DND-41 (cell line): ENCODE results near the gene RIBC2.

Source experiments
- ATAC-seq: fragments of 200-7000 bp; cut with Tn5 transposase; 3 replicates; pipeline ENCODE4 v1.9.1; 2021; ENCODE audit warnings: low read depth; ENCODE audit not compliant: insufficient read depth
- DNase-seq: peaks from one replicate; pipeline ENCODE4 v3.0.0-alpha.2; 2020
- H2AFZ ChIP-seq: 2 replicates; pipeline ENCODE4 v1.6.0; 2012; ENCODE audit warnings: low read depth, low read length
- H3K27ac ChIP-seq: 2 replicates; pipeline ENCODE4 v1.5.1; 2012; ENCODE audit warnings: low read length, inconsistent platforms
- H3K27me3 ChIP-seq: fragments of 200-600 bp; sonication (generic); 2 replicates; pipeline ENCODE4 v1.6.0; 2012; ENCODE audit warnings: low read length, mild to moderate bottlenecking, inconsistent platforms; ENCODE audit not compliant: insufficient read depth, poor library complexity
- H3K36me3 ChIP-seq: 2 replicates; pipeline ENCODE4 v1.5.1; 2012; ENCODE audit warnings: low read length, inconsistent platforms; ENCODE audit not compliant: insufficient read depth
- H3K4me1 ChIP-seq: 2 replicates; pipeline ENCODE4 v1.5.1; 2012; ENCODE audit warnings: mild to moderate bottlenecking, low read length; ENCODE audit not compliant: insufficient read depth
- H3K4me2 ChIP-seq: 2 replicates; pipeline ENCODE4 v1.6.0; 2012; ENCODE audit warnings: mild to moderate bottlenecking, moderate library complexity, low read length, inconsistent platforms; ENCODE audit not compliant: insufficient read depth
- H3K4me3 ChIP-seq, 2 experiments: fragments of 200-600 bp in 1 of 2; shearing (Covaris generic) in 1 of 2; 2 replicates each; pipeline ENCODE4 v1.5.1; 2012 to 2016; ENCODE audit warnings: inconsistent platforms in 2 of 2, low read length in 2 of 2, mild to moderate bottlenecking in 2 of 2, low read depth in 1 of 2, moderate library complexity in 1 of 2
- H3K79me2 ChIP-seq: 2 replicates; pipeline ENCODE4 v1.6.0; 2012; ENCODE audit warnings: low read length, inconsistent platforms; ENCODE audit not compliant: insufficient read depth
- H3K9ac ChIP-seq: 2 replicates; pipeline ENCODE4 v1.6.0; 2012; ENCODE audit warnings: low read depth, mild to moderate bottlenecking, inconsistent platforms, low read length, moderate library complexity
- H3K9me3 ChIP-seq: 2 replicates; pipeline ENCODE4 v1.5.1; 2012; ENCODE audit warnings: low read length, moderate library complexity, mild to moderate bottlenecking, inconsistent platforms; ENCODE audit not compliant: insufficient read depth, severe bottlenecking
- H4K20me1 ChIP-seq: 2 replicates; pipeline ENCODE4 v1.6.0; 2012; ENCODE audit warnings: low read length; ENCODE audit not compliant: insufficient read depth
- EZH2 ChIP-seq: IDR thresholded peaks from 3 replicates; pipeline ENCODE4 v1.6.1; 2012; ENCODE audit warnings: borderline replicate concordance, low read depth, mild to moderate bottlenecking, moderate library complexity, low read length, inconsistent platforms; ENCODE audit not compliant: severe bottlenecking
- TF ChIP-seq, protein P1 (sequence below): IDR thresholded peaks from 2 replicates; pipeline ENCODE4 v1.5.1; 2012; ENCODE audit warnings: borderline replicate concordance, low read length, moderate library complexity, mild to moderate bottlenecking; ENCODE audit not compliant: poor library complexity, severe bottlenecking; ENCODE audit errors: extremely low read depth

RIBC2 gene

DNA sequence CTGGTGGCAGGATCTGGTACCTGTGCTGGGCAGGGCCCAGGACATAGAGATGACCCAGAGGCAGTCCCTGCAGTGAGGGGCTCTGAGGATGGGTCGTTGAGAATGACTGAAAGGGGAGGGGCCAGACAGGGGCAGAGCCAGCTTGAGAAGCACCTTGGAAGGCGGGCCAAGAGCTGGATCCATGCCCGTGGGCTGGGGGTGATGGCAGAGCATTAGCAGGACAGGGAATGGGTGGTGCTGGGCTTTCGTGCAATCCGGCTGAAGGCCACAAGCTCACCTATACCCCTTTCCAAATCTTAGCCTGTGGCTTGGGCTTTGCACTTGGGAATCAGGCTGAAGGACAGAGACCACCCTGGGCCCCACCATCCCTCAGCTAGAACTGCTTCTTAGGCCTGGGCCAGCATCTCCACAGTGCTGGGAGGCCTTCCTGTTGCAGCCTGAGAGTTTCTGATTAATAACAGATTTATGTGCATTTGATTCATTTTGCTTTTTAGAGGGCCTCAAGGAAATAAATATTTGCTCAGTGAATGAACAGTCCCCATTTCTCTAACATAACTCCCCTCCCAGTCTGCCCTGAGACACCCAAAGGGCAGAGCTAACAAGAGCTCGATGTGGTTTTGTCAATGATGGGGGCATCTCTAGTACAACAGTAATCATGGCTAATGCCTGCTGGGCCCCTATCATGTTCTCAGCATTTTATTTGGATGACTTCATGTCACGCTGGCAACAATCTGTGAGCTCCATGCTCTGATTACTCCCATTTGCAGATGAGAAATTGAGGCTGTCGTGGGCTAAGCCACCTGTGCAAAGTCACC lies 39.3 kb downstream of the RIBC2 start:
- no peak overlapping the region for H3K4me2 ChIP-seq
- DNase-seq, result no peak

DNA sequence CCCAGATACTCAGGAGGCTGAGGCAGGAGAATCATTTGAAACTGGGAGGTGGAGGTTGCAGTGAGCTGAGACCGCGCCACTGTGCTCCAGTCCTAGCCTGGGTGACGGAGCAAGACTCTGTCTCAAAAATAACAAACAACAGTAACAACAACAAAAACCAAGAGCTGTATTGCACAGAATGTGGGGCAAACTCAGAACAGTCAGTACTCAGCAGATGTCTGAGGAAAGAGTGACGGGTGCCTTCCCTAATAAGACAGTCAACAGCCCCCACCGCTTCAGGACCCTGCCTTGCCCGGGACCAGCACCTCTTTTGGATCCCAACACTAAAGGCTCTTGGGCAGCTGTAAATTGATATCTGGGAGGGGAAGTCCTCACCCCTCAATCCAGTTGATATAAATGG lies 40.3 kb downstream of the RIBC2 start:
- no peaks in the 10 kb centered on the region for H3K79me2 ChIP-seq
- H2AFZ ChIP-seq, result no peak overlapping the region
- no peaks in the 10 kb centered on the region for H3K9me3 ChIP-seq
- peaks cover 12% of the 10 kb centered on the region for H3K27me3 ChIP-seq
- TF ChIP-seq, protein P1, sequence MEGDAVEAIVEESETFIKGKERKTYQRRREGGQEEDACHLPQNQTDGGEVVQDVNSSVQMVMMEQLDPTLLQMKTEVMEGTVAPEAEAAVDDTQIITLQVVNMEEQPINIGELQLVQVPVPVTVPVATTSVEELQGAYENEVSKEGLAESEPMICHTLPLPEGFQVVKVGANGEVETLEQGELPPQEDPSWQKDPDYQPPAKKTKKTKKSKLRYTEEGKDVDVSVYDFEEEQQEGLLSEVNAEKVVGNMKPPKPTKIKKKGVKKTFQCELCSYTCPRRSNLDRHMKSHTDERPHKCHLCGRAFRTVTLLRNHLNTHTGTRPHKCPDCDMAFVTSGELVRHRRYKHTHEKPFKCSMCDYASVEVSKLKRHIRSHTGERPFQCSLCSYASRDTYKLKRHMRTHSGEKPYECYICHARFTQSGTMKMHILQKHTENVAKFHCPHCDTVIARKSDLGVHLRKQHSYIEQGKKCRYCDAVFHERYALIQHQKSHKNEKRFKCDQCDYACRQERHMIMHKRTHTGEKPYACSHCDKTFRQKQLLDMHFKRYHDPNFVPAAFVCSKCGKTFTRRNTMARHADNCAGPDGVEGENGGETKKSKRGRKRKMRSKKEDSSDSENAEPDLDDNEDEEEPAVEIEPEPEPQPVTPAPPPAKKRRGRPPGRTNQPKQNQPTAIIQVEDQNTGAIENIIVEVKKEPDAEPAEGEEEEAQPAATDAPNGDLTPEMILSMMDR, result no peak
- no peak for TF ChIP-seq EZH2
- no peaks in the 10 kb centered on the region for H4K20me1 ChIP-seq
- H3K9ac ChIP-seq, result no peak overlapping the region
- no peak overlapping the region for H3K27ac ChIP-seq
- no peaks in the 10 kb centered on the region for H3K36me3 ChIP-seq
- H3K4me1 ChIP-seq, result no peaks in the 10 kb centered on the region
- ATAC-seq (no peak), DNase-seq (no peak)
- H3K4me2 ChIP-seq, result no peak overlapping the region
- H3K4me3 ChIP-seq, result no peak overlapping the region

More for the DNA sequence above, 39.3 kb downstream of the RIBC2 start:
- Histone ChIP-seq H3K9me3 (no peaks in the 10 kb centered on the region), H3K27ac (no peak overlapping the region), H3K27me3 (peaks cover 12% of the 10 kb centered on the region), H3K79me2 (no peaks in the 10 kb centered on the region), H3K36me3 (no peaks in the 10 kb centered on the region), H4K20me1 (no peaks in the 10 kb centered on the region), H3K9ac (no peak overlapping the region), H3K4me1 (no peaks in the 10 kb centered on the region), H2AFZ (no peak overlapping the region), H3K4me3 (no peak overlapping the region)
- ATAC-seq, result no peak
- TF ChIP-seq, protein P1, result no peak
- TF ChIP-seq EZH2, result no peak

DNA sequence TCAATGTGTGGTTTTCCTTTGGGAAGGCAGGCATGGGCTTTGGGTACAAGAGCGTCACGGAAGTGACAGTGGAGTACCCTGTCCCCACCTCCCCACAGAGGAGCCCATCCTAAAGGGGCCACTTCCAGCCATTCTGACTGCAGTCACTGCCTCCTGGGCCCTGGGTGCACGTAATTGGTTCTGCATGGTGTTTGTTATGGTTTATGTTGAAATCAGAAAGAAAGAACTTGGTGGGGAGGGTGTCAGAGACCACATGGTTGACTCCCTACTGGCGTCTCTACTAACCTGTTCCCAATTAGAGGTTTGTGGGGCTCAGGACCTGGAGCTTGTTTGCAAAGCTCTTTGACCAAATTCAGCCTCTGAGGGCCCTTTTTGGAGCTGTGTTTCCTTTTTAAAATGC lies 40.8 kb downstream of the RIBC2 start:
- ATAC-seq (no peak), DNase-seq (no peak)
- no peak for TF ChIP-seq EZH2
- no peaks in the 10 kb centered on the region for H3K4me1 ChIP-seq
- H3K9ac ChIP-seq, result no peak overlapping the region
- no peak overlapping the region for H3K4me3 ChIP-seq
- peaks cover 12% of the 10 kb centered on the region for H3K27me3 ChIP-seq
- H3K27ac ChIP-seq, result no peak overlapping the region
- H2AFZ ChIP-seq, result no peak overlapping the region
- no peaks in the 10 kb centered on the region for H3K9me3 ChIP-seq
- no peak overlapping the region for H3K4me2 ChIP-seq
- H3K79me2 ChIP-seq, result no peaks in the 10 kb centered on the region
- H3K36me3 ChIP-seq, result no peaks in the 10 kb centered on the region
- no peaks in the 10 kb centered on the region for H4K20me1 ChIP-seq

DNA sequence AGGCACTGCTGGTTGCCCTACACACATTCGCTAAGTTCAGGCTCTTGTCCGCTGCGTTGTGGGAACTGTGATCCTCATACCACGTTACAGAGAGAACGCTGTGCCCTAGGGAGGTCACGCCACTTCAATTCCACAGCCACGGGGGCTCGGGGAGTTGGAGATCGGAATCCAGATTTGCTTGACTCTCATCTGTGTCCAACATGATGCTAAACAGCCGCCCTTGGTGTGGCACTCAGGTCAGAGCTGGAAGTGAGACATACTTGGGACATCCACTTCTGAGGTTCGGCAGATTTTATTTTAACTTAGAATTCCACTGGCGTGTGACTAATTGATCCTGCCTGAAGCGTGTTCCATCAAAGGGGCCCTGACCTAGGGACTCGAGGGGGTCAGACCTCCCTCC lies 41.7 kb downstream of the RIBC2 start:
- no peaks in the 10 kb centered on the region for H3K9me3 ChIP-seq
- no peak overlapping the region for H2AFZ ChIP-seq
- H3K4me1 ChIP-seq, result no peaks in the 10 kb centered on the region
- no peak for DNase-seq
- H3K79me2 ChIP-seq, result no peaks in the 10 kb centered on the region
- H4K20me1 ChIP-seq, result no peaks in the 10 kb centered on the region
- TF ChIP-seq EZH2, result no peak
- TF ChIP-seq, protein P1, result no peak
- peaks cover 10% of the 10 kb centered on the region for H3K27me3 ChIP-seq
- H3K4me3 ChIP-seq, result no peak overlapping the region
- no peak for ATAC-seq
- no peak overlapping the region for H3K4me2 ChIP-seq
- no peak overlapping the region for H3K9ac ChIP-seq
- H3K27ac ChIP-seq, result no peak overlapping the region
- no peaks in the 10 kb centered on the region for H3K36me3 ChIP-seq
